Urothelium cell line (cell line): ENCODE data around the gene COTL1.
"Not testable (repeated sequence)": the region's sequence is repeated elsewhere in the genome, so short reads cannot be mapped to it uniquely, and the experiment has no call there.

Source experiments
- DNase-seq: peaks from one replicate; pipeline ENCODE4 v3.0.0; 2011; ENCODE audit warnings: low spot score, mixed read lengths
- FAIRE-seq: peaks from 2 replicates; lab custom pipeline; 2011; peaks lifted over from hg19 to GRCh38; lab: Jason Lieb, UNC

Gene COTL1

DNA sequence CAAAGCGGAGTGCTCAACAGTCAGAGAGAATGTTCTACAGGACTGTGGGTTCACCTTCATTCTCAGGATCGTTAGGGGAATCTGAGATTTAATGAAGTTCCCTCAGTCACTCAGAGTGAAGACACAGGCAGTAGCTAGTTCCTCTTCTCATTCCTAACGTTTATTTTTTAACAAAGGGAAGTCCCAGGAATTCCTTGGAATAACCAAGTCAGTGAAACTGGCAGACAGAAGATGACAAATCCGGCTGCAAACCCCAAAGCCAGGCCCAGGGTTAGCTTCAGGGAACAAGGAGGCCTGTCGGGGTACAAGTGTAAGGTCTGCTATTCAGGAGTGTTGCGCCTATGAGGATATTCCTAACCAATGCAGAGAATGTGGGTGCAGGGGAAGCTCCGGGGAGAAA is 42.0 kb downstream of the COTL1 start:
- no peak for FAIRE-seq
- DNase-seq: no peak

DNA sequence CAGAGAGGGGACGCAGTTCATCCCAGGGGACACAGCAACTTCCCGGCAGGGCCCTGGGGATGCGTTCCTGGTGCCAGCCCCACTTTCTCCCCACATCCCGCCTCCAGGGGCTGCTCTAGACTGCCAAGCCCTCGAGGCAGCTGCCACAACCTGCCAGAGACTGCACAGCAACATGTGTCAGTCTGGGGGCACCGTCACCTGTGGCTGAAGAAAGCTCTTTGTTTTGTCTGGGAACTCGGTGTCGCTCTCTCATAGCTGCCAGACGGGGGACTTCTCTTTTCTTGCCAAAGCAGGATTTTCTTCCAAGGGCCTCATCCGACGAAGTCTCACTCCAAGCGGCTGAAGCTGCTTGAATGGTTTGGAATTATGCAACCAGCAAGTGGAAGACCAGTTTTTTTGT is 43.7 kb downstream of the COTL1 start:
- FAIRE-seq: no peak
- no peak for DNase-seq

DNA sequence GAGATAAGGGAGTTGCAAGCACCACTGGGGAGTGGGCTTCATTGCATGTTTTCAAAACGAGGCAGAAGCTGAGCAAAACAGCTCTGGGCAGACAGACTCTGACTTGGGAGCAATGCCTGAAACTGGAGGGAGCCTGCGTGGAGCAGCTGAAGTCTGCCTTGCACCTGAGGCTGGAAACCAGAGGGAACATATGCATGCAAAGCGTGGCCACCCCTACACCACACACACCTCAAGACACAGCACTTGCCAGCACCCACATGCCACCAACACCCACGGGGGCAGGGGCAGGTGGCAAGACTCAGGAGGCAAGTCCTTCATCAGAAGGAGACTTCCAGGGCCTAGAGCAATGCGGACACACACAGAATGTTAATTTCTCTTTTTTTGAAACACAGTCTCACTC is 45.8 kb downstream of the COTL1 start:
- DNase-seq: no peak
- FAIRE-seq: no peak

DNA sequence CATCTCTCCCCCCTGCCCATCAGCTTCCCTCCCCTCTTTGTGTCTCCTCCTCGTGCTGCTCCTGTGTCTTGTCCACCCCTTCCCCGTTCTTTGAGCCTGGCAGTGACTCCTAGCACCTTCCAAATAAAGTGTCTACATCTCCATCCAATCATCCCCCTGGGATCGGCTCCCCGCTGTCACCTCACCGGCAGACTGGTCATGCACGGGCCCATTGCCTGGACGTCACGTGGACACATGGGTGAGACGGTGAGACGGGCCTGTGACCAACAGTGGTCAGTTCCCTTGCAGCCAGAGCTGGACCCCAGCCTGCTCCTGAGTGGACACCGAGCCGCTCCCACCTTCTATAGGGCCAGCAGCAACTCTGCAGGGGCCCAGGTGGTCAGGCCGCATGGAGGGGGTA is 46.4 kb downstream of the COTL1 start:
- DNase-seq (no peak), FAIRE-seq (no peak)

DNA sequence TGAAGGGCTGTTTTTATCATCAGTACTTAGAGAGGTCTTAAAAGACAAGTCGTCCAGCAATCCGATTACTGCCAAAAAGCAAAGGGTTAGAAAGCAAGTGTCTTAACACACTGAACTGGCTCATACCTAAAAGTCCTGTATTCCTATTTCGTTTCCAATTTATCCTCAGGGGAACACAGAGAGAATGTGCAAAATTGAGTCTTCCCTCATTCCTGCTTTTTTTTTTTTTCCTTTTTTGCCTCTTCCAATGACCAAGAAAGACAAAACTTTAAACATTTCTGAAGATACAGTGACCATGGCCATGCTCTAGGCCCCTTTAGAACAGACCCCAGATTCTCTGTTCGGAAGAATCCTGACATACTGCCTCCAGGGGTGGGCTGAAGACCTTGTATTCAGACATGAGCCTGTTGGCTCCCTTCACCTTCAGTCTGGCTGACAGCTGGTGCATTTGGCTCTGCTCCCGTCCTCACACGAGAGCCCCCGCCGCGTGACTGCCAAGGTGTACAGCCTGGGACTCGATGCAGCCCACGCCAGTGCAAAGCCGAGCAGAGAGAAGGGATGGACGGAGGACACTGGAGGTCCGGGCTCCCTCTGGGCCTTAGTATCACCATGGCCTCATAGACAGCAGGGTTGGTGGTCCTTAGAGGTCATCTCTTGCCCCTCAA is 47.0 kb downstream of the COTL1 start:
- DNase-seq (no peak), FAIRE-seq (no peak)

DNA sequence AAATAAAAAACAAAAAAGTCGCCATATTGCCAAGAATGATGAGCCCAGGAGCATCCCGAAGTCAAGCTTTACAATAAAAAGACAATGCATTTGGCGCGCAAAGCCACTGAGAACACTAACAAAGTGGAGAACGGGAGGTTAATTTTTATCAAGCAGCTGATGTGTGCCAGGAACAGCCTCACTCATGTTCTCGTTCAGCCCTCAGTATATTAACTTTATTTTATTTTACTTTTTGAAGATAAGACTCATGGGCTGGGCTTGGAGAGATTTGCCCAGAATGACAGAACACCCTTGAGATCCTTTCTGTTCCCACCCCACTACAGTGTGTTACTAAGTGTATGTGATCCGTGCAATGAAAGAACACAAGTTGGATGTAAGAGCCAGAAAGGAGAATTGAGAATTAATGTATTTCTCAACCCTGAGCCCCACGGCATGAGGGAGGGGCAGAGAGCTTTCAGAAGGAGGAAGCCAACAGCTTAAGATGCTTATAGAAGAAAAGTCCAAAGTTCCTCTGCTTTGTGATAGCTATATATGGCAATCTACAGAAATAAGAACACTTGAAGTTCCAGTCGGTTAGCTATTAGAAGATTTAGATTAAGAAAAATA is 48.4 kb downstream of the COTL1 start:
- FAIRE-seq (no peak), DNase-seq (no peak)

DNA sequence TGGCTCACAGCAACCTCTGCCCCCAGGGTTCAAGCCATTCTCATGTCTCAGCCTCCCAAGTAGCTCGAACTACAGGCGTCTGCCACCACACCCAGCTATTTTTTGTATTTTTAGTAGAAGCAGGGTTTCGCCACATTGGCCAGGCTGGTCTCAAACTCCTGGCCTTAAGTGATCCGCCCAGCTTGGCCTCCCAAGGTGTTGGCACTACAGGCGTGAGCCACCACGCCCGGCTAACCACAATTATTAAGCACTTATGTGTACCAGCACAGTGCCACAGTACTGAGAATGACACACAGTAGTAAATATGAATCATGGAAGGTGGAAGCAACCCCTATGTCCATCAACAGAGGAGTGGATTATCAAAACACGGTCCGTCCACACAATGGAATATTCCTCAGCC is 49.8 kb downstream of the COTL1 start:
- FAIRE-seq (no peak), DNase-seq (no peak)

DNA sequence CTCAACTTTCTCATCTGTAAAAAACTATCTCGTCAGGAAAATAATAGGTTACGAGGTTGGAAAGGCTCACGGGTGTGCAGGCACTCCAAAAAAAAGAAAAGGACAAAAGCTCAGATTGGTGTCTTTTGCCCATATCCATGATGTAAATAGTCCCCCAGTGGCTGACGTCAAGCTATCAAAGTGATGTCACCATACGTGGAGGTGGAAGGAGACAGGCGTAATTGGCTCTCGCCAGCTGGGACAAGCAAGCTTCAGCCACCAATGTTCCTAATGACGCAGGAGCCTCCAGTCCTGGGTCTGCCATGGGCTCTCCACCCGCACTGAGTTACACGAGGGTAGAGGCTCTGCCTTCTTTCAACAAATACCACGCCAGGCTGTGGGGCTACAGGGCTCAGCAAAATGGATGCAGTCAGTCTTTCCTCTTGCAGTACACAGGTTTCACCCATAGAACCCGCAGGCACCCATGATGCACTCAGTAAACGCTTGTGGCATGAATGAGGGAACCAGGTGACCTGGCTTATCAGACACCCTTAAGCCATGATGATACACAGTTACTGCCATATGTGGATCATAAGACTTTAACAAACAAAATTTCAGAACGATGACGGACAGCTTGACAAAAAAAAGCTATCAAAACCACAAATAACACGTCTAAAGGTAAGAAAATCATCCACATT is 50.5 kb downstream of the COTL1 start:
- FAIRE-seq (no peak), DNase-seq (no peak)

DNA sequence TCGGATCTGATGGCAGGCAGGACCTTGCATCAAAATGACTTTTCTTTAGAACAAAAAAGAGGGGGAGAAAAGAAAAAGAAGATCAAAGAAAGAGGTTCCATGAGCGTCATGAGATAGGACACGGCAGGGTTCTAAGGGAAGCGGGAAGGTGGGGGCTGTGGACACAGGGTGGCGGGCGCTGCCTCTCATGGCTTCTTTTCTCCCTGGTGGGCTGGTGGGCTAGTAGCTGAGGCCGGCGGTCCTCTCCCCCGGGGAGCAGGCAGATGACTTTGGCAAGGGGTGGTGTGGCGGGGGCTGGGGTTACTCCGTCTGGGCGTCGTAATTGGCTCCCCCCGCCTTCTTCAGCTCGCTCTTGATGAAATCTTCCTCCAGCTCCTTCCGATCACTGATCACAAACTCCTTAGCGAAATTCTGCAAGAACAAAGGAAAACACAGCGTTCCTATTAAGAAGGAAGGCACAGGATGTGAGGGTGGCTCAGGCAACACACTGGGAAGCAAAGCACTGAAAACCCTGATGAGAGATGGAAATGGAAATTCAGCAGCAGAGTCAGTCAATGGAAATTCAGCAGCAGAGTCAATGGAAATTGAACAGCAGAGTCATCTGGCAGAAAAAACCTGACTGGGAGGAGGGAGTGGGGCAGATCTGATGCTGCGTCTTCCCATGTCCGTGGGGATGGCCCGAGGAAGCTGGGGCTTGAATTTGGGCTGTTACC is 51.2 kb downstream of the COTL1 start:
- no peak for FAIRE-seq

DNA sequence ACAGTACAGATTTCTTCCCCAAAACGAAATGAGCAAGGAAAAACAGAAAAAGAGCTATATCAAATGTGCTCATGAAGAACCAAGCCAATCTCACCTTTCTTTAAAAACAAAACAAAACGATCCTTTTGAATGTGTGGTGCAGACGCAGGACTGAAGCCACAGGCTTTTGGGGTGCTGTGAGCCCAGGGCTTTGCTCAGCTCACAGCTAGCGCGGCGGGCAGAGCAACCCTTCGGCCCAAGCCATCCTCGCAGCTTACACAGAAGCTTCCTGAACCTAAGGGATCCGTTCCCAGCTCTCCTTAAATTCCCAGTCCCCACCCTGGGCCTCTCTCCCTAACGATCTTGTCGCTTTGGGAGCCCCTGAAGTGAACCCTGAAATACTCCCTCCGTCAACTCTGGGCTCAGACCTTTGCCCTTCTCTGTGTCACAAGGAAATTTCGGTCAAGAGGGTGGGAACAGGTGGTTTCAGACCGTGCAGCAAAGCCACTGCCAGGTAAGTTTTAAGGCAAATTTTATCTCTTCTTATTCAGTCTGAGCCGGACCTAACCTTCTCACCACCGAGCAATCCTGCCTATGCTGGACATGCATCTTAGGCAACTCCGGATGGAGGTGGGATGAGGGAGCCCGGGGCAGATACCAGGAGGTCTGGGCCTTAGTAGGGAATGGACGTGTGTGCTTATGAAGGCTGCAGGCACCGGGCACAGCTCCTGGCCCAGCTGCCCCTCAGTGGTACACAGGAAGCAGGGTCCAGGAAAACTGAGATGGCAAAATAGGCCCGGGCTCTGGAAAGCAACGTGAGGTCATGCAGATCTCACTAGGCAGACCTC is 52.0 kb downstream of the COTL1 start:
- FAIRE-seq: no peak
- DNase-seq: no peak

More for the DNA sequence above, 51.2 kb downstream of the COTL1 start:
- no peak for DNase-seq

DNA sequence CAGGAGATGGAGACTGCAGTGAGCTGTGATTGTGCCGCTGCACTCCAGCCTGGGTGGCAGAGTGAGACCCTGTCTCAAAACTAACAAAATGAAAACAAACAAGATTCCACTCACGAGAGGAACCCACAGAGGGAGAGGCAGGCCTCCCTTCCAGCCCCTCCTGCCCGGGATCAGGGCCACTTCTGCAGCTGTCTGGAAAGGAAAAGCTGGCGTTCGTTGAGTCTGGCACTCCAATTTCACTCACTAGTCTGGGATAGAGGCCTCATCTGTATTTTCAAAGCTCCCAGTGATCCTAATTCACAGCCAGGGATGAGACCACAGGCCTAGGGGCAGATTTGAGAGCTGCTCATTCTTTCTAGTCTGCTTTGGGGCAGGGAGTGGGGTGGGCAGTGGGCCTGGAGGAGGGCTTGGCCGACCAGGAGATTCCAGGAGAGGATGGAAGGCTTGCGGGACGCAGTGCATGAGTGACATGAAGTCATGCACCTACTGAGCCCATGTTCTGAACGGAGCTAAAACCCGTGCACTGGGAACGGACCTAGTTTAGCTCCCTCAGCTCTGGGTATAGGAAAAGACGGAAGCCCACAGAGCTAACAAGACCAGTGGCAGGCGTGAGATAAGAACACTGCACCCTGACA is 54.0 kb downstream of the COTL1 start:
- DNase-seq (no peak), FAIRE-seq (no peak)

DNA sequence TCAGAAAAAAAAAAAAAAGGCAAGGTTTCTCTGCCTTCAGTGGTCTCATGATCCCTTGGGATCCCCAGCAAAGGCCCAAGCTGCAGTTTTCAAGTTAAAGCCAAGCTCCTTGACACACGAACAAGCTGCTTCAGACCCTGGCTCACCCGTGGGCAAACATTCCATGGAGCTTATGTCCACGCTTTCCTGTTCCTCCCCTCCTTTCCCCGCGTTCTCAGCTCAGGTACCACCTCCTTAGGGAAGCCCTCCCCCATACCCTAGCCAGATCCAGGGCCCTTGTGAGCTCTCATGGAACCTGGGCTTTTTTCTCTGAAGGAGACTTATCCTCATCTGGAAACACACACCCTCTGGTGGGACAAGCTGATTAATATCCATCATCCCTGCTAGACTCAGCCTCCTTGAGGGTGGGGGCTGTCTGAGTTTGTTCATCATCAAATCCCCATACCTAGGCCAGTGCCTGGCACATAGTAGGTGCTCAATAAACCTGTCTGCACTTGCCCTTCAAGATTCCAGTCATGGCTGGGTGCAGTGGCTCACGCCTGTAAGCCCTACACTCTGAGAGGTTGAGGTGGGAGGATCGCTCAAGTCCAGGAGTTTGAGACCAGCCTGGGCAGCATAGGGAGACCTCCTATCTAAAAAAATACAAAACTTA is 54.7 kb downstream of the COTL1 start:
- FAIRE-seq: no peak
- DNase-seq: no peak

DNA sequence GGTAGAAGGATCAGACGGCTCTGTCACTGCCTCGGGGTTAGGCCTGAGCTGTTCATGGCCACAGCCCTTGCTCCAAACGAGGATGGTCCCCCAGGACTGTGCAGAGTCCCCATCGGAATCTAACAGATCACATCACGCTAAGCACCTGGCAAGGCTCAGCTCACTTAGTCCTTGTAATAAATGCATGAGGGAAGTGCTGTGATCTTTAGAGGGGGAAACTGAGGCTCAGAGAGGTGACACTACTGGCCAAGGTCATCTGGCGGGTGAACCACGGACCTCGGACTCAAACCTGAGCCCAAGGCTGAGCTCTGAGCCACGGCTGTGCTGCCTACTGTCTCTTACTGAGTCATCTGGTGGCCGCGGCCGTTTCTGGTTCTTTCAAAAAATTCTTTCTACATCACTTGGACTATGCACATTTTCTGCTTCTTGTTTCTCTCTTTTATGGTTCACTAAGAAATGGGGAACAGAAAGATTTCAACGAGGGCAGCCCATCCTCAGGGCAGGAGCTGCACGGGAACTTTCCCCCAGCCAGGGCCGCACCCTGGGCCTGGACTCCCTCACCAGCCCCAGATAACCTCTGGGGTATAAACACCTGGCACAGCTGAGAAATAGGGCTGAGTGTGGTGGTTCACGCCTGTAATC is 55.6 kb downstream of the COTL1 start:
- DNase-seq: no peak
- FAIRE-seq: no peak

DNA sequence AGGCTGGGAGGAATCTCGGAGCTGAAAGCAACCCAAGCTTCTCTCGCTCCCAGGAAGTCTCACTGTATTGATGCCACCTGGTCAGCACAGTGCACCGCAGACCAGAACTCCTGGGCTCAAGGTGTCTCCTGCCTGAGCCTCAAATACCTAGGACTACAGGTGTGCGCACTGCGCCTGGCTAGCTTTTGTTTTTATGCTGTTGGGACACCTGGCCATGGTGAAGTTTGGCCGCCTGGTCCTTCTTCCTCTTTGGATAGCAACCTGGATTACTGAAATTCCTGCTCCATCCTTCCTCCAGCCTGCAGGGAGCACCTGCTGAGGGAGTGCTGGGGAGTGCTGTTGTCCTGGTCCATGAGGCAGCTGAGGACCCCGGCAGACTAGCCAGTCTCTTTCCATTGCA is 56.6 kb downstream of the COTL1 start:
- FAIRE-seq: no peak
- no peak for DNase-seq

DNA sequence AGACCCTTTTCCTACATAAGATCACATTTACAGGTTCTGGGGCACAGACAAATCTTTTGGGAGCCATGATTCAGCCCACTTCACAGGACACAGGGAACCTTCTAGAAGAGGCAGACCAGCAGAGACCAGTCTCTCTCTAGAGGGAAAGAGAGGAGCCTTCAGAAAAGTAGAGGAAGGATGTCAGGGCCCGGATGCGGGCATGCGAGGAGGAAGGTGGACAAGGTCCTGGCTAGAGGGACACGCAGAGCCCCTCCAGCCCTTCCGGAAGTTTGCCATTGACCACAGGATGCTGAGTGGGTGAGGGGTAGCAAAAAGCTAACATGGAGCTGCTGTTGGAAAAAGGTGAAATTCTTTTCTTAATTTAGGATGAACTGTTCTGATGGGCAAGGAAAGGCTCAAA is 57.6 kb downstream of the COTL1 start:
- FAIRE-seq: no peak
- no peak for DNase-seq

DNA sequence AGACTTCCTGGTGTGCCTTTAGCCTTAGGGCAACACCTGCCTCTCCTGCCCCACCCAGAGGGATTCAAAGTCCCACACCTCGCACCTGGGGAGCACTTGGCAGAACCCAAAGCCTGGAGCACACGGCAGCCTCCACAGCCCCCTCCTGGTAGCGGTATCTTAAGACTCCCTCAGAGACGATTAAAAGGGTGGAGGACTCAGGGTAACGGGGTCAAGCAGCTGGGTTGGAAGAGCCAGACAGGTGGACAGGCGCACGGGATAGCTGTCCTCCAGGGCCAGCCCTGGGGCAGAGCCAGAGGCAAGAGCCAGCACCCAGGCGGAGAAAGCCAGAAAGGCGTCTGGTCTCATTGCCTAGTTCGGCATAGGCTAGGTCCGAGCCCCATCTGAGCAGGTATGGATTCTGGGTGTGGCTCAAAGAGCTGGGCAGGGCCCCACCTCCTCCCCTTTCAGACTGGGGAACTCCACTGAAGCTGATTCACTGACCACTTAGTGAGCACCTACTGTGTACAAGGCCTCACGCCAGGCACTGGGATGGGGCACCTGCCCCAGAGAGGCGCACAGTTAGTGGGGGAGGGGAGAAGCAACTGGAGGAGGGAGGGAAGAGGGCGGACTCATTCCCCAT is 58.5 kb downstream of the COTL1 start:
- FAIRE-seq (no peak), DNase-seq (no peak)

DNA sequence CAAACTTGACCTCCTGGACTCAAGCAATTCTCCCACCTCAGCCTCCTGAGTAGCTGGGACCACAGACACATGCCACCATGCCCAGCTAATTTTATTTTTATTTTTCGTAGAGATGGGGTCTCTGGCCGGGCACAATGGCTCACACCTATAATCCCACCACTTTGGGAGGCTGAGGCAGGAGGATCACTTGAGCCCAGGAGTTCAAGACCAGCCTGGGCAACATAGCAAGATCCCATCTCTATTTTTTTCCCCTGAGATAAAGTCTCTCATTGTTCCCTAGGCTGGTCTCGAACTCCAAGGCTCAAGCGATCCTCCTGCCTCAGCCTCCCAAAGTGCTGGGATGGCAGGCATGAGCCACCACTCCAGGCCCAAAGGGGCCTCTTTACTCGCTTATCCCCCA is 59.0 kb downstream of the COTL1 start:
- DNase-seq: not testable (repeated sequence)

DNA sequence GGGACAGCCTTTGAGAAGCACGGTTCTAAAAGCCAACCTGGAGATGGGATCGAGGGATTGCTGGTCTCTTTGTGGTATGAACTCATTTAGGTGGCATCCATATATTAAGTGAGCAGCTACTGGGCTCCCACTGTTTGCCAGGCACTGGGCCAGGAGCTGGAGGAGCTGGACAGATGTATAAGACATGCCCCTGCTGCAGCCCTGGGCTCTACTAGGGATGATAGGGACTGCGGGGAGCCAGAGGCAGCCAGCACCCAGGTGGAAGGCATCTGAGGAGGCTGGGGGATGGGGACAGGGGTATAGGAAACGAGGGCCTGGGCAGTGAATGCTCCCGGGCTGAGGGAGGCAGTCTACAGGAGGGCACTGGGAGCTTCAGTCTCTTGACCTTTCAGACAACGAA is 60.4 kb downstream of the COTL1 start:
- no peak for FAIRE-seq
- no peak for DNase-seq

More for the DNA sequence above, 59.0 kb downstream of the COTL1 start:
- FAIRE-seq: not testable (repeated sequence)

DNA sequence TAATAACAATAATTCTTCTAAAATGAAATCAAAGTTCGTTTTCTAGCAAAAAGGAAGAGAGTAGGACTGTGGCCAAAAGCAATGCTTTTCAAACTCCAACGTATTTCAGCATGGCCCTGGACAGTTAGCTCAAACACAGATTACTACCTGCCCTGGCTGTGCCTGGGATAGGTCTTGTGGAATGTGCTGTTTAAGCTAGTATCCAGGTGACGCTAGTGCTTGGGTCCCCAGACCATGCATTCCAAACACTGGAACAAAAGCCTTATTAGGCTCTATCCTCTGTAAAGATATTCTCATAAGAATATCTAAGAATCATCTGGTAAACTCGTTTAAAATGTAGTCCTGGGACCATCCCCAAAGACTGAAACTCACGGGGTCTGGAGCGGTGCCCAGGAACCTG is 60.8 kb downstream of the COTL1 start:
- FAIRE-seq (no peak), DNase-seq (no peak)
